Ovary (tissue), 1 donor: ENCODE measurements around the gene CCDC3.

ENCODE experiments used
- EP300 ChIP-seq: sonication (generic); formaldehyde crosslinking; IDR thresholded peaks from one replicate; pipeline ENCODE4 v1.6.1; 2017; ENCODE audit warnings: antibody characterized with exemption
- POLR2A ChIP-seq: fragments of 450-650 bp; IDR thresholded peaks from one replicate; pipeline ENCODE4 v1.6.1; 2017; ENCODE audit warnings: antibody characterized with exemption, mild to moderate bottlenecking, moderate library complexity

- TF ChIP-seq POLR2A (no peak), EP300 (no peak)
Measured at GRCh38 chr10:12888470-12888869, 113.0 kb downstream of the CCDC3 start.
